HG03175 (cell line): ENCODE results near the gene CREB3.

Experiments
- ATAC-seq: cut with Tn5 transposase; IDR thresholded peaks from one replicate; pipeline ENCODE4 v1.9.1; 2021; ENCODE audit warnings: mild to moderate bottlenecking, moderate library complexity; ENCODE audit not compliant: unreplicated experiment

The CREB3 gene

GRCh38 chr9:35748242-35748857 is 15.9 kb downstream of the CREB3 start:
- ATAC-seq: no peak

DNA sequence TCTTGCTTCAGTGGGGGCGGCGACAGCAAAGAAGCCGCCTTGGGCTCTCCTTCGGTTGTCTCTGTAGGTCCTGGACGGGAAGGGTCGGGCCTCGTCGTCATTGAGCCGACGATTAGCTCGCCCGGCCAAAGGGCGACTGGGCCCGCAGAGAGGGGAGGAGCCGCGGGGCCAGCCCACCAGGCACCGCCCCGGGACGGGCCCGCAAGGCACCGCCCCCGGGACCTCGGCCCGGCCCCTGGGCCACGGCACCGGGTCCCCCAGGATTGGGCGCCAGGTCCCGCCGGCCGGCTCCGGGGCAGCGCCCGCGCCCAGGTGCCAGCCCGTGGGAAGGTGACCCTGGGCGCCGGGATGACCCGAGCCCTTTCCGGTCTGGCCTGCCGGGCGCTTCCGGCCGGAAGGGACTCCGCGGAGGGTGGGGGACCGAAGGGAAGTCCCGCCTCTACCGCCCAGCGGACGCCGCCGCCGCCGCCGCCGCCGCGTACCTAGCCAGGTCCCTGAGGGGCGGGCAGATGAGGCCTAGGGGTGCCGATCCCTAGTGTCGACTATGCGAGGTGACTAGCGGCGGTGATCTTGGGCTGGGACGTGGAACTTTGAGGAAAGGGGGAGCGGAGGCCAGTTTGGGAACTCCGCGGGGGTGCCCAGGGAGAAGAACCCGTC is 16.5 kb downstream of the CREB3 start, which contains the start of the genes GBA2 and RGP1:
TSS of gene GBA2 (minus strand) at position 371 of the 657 bp plus-strand sequence. CDS start 524 bp downstream, outside the sequence.
TSS of gene RGP1 (plus strand) at position 430 of the 657 bp plus-strand sequence. CDS start 469 bp downstream, outside the sequence.
- ATAC-seq: peak; percentile 76

DNA sequence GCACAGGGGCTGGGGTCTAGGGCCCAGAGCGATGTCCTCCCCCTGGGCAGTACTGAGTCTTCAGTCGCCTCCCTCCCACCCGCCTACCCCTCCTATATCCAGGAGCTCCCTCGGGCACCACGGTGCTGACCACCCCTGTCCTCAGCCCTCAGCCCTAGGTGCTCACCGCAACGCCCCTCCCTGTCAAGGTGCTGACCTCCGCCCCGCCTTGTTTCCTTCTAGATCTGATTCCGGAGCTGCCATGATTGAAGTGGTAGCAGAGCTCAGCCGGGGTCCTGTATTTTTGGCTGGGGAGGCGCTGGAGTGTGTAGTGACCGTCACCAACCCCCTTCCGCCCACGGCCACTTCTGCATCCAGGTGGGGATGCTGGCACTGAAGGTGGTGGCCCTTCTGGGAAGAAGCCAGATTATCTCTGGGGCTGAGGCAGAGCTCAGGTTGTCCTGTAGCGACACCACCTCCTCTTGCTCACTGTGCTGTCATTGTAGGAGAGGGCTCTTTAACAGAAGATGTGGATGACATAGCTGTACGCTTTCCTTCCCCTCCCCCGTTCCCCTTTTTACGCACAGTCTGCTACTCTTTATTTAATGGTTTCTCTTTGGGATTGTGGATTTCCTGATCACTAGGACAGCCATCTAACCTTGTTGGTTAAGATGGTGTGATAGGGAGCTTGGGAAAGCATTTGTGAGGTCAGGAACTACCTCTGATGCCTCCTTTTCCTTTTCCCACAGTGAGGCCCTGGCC is 17.2 kb downstream of the CREB3 start:
- peak; percentile 40 for ATAC-seq

GRCh38 chr9:35750256-35750531 is 17.7 kb downstream of the CREB3 start:
- no peak for ATAC-seq

GRCh38 chr9:35753466-35753865 is 21.0 kb downstream of the CREB3 start:
- ATAC-seq: no peak

- no peak for ATAC-seq
Measured at GRCh38 chr9:35754264-35754663, 21.8 kb downstream of the CREB3 start, which contains the start of gene MSMP. TSS of gene MSMP (minus strand) at chr9:35754276. CDS start at chr9:35754129, 147 bp downstream.

DNA sequence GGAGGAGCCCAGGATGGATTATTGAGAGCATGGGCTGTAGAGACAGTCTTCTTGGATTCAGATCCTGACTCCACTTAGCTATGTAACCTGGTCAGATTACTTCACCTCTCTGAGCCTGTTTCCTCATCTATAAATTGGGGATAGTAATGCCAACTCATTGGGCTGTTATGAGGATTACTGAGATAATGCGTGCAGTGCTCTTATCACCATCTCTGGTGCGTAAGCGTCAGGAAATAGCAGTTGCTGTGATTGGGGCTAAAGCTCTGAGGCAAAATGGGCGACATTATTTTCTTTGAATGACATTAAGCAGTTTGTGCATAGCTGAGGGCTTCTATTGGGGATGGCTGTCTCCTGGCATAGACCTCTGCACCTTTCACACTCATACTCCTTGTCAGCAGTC is 22.6 kb downstream of the CREB3 start:
- ATAC-seq: no peak

- ATAC-seq: peak; percentile 62
Measured at GRCh38 chr9:35756275-35757225, 24.1 kb downstream of the CREB3 start.

DNA sequence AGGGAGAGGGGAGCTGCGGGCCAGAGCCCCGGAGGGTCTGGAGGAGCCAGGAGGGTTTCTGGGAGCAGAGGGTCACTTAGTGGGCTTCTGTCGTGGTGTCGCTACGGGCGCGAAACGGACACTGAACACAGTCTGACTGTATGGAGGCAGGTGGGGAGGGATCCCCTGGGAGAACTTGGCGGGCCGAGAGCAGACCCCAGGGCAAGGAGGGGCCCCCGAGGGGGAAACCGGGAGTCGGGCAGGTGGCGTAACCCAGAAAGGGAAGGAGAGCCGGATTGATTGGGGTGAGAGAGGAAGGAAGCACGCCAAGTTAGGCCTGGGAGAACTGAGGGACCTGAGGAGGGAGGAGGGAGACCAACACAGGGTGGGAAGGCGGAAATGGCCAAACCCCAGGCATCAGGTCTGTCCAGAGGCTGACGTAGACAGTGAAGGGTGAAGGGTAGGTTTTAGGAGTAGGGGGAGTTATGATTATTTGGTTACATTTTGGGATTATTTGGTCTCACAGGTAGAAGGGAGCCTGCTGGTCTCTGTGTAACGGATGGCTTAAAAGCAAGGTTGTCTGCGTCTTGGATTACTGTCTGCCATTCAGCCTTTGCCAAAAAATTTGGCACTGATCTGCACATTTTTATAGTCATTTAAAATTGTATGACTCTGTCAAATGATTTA is 24.9 kb downstream of the CREB3 start:
- ATAC-seq: peak; percentile 45

DNA sequence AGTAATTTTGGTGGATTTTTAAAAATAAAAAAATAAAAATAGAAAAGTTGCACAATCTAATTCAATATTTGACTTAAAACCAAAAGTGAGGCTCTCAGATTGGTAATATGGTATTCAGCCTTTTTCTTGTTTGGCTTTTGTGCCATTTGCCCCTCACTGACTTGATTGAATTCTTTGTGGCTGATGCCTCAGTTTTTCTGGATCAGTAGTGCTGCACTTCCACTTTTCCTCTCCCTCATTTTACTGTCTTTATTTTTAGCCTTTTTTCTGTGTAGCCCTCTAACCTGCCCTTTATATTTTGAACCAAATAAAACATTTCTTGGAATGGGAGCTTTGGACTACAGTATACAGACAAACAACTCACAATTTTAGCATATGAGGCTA is 25.4 kb downstream of the CREB3 start:
- no peak for ATAC-seq

- ATAC-seq: no peak
Measured at GRCh38 chr9:35758475-35759050, 26.1 kb downstream of the CREB3 start.

GRCh38 chr9:35759795-35760194 is 27.3 kb downstream of the CREB3 start:
- ATAC-seq: no peak

- no peak for ATAC-seq
Measured at GRCh38 chr9:35760651-35761050, 28.2 kb downstream of the CREB3 start.

DNA sequence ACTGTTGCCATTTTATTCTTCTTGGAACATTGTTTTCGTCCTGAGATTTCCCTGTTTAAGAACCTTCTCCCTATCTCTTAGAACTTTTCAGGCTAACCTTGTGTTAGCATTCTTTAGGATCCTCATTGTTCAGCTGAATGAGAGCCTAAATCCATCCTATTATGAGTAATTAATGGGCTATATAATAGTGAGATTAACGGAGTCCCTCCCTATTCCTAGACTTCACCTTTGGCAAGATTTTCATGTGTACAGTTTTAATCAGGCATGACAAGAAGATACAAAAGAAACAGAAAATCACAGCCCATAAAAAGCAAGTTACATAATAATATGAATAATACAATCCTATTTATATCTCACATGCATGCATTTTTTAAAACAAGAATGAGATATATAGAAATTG is 30.7 kb downstream of the CREB3 start:
- no peak for ATAC-seq

DNA sequence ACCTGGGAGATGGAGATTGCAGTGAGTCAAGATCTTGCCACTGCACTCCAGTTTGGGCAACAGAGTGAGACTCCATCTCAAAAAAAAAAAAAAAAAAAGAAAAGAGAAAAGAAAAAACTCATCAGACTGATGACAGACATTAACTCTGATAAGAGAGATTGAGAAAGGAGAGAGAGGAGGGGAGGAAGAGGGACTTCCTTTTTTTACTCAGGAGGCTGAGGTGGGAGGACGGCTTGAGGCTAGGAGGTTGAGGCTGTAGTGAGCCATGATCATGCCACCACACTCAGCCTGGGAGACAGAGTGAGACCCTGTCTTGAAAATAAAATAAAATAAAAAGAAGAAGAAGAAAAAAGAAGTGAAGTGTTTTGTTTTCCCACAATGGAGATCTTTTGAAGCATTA is 31.3 kb downstream of the CREB3 start:
- no peak for ATAC-seq

DNA sequence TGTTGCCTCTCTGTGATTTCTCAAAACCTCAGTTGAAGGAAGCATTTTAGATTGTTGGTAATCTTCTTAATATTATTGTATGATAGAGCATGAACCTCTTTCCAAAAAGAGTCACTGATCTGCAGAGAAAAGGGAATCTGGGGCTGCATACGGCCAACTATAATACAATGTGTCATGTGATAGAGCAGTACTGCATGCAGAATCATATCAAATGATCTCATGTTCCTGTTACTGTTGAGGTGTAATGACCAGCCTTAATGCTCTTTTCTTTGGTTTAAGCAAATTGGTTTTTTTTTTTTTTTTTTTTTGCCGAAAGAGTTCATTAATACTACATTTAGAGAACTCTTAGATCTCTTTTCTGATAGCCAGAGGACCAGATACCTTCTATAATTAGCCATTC is 34.5 kb downstream of the CREB3 start:
- ATAC-seq: no peak

GRCh38 chr9:35767458-35767857 is 35.0 kb downstream of the CREB3 start:
- ATAC-seq: no peak

GRCh38 chr9:35769763-35770162 is 37.3 kb downstream of the CREB3 start:
- ATAC-seq: no peak

DNA sequence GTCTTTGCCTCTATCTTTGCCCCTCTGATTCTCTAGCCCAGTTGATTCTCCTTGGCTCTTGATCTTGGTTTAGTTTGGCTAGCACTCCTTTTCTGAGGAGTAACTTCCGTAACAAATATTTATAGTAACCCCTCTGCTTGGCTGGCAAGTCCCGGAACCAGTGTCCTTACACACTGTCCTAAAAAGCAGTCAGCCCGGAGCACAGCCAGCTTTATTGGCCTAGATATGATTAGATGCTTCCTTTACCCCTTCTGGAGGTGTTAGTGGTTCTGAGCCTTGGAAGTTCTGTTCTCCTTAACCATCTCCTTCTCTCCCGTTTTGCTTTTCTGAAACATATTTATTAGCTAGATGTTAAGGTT is 38.6 kb downstream of the CREB3 start:
- no peak for ATAC-seq

DNA sequence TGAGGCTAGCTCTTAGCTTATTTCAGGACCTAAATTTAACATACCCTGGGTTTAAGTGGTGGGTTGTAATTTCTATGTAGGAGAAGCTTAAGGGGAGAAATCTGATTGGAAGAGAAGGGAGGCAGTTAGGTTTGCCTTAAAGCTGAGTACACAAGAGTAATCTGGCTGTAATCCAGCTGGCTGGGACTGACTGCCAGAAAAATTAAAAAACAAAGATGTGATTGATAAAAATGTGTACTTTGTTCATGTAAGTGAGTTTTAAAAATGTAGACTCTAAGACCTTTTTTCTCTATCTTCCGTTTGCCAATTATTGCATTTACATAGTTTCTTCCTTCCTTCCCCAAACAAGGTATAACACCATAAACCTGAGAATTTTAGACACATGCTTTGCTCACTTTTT is 39.1 kb downstream of the CREB3 start:
- no peak for ATAC-seq
